HK-2 (cell line): ENCODE measurements around the gene ABCE1.

Source experiments
- DNase-seq: peaks from one replicate; pipeline ENCODE4 v3.0.0-alpha.2; 2018; ENCODE audit not compliant: unreplicated experiment

The ABCE1 gene

GRCh38 chr4:145097821-145098674, at the start of gene ABCE1, which contains the start of gene ANAPC10:
ABCE1 (plus strand) TSS chr4:145098311; CDS start chr4:145104413, 6,102 bp downstream.
ANAPC10 (minus strand) TSS chr4:145098196; CDS start chr4:145096099, 2,097 bp downstream.
- peak; percentile 93 for DNase-seq

GRCh38 chr4:145048817-145049216, 49.3 kb upstream of the ABCE1 start:
- no peak for DNase-seq

- no peak for DNase-seq
Measured at GRCh38 chr4:145049241-145049640, 48.9 kb upstream of the ABCE1 start.

- DNase-seq: no peak
Measured at GRCh38 chr4:145055533-145056257, 42.4 kb upstream of the ABCE1 start.

GRCh38 chr4:145056325-145057130, 41.6 kb upstream of the ABCE1 start:
- DNase-seq: no peak

- no peak for DNase-seq
Measured at GRCh38 chr4:145058256-145058655, 39.9 kb upstream of the ABCE1 start.

- no peak for DNase-seq
Measured at GRCh38 chr4:145061318-145061920, 36.7 kb upstream of the ABCE1 start.

GRCh38 chr4:145066063-145066501, 32.0 kb upstream of the ABCE1 start:
- no peak for DNase-seq

GRCh38 chr4:145069361-145069760, 28.8 kb upstream of the ABCE1 start:
- DNase-seq: no peak

- DNase-seq: no peak
Measured at GRCh38 chr4:145071560-145071959, 26.6 kb upstream of the ABCE1 start.

- no peak for DNase-seq
Measured at GRCh38 chr4:145075742-145076468, 22.2 kb upstream of the ABCE1 start.

GRCh38 chr4:145076469-145076855, 21.6 kb upstream of the ABCE1 start:
- no peak for DNase-seq

- DNase-seq: no peak
Measured at GRCh38 chr4:145081756-145082155, 16.4 kb upstream of the ABCE1 start.

- DNase-seq: peak; percentile 24
Measured at GRCh38 chr4:145083891-145084605, 14.1 kb upstream of the ABCE1 start.

- DNase-seq: no peak
Measured at GRCh38 chr4:145090380-145090779, 7.7 kb upstream of the ABCE1 start.

GRCh38 chr4:145093638-145094037, 4.5 kb upstream of the ABCE1 start:
- DNase-seq: no peak

GRCh38 chr4:145097331-145097820, 735 bp upstream of the ABCE1 start:
- DNase-seq: no peak

- DNase-seq: peak; percentile 51
Measured at GRCh38 chr4:145098675-145099037, 545 bp downstream of the ABCE1 start.

GRCh38 chr4:145099653-145100052, 1.5 kb downstream of the ABCE1 start:
- DNase-seq: no peak

- no peak for DNase-seq
Measured at GRCh38 chr4:145101091-145101490, 3.0 kb downstream of the ABCE1 start.
